IPS-NIHi7 (cell line): ENCODE data around the gene SLBP.
A peak's percentile ranks its signal among the peaks of the same experiment; 100 is the strongest.

Source experiments
- DNase-seq: peaks from one replicate; pipeline ENCODE4 v3.0.0; 2012; ENCODE audit warnings: mixed read lengths; ENCODE audit errors: extremely low spot score

SLBP gene

GRCh38 chr4:1712216-1713002 is at the start of gene SLBP:
Gene SLBP (minus strand): TSS chr4:1712319. CDS start chr4:1712188, 131 bp downstream.
- DNase-seq, result peak; percentile 95

- no peak for DNase-seq
Measured at GRCh38 chr4:1761130-1761689, 49.1 kb upstream of the SLBP start.

GRCh38 chr4:1760521-1761071 is 48.5 kb upstream of the SLBP start:
- no peak for DNase-seq

GRCh38 chr4:1759818-1760223 is 47.7 kb upstream of the SLBP start:
- no peak for DNase-seq

- DNase-seq, result no peak
Measured at GRCh38 chr4:1759170-1759817, 47.2 kb upstream of the SLBP start.

GRCh38 chr4:1758306-1759121 is 46.4 kb upstream of the SLBP start:
- no peak for DNase-seq

GRCh38 chr4:1757836-1758235 is 45.7 kb upstream of the SLBP start:
- no peak for DNase-seq

GRCh38 chr4:1756893-1757779 is 45.0 kb upstream of the SLBP start:
- no peak for DNase-seq

- DNase-seq, result no peak
Measured at GRCh38 chr4:1756079-1756478, 44.0 kb upstream of the SLBP start.

- no peak for DNase-seq
Measured at GRCh38 chr4:1755297-1755696, 43.2 kb upstream of the SLBP start.

- no peak for DNase-seq
Measured at GRCh38 chr4:1754336-1754735, 42.2 kb upstream of the SLBP start.

- DNase-seq, result no peak
Measured at GRCh38 chr4:1753697-1754311, 41.7 kb upstream of the SLBP start.

- no peak for DNase-seq
Measured at GRCh38 chr4:1753294-1753696, 41.2 kb upstream of the SLBP start.

- DNase-seq, result no peak
Measured at GRCh38 chr4:1752284-1753041, 40.3 kb upstream of the SLBP start.

- no peak for DNase-seq
Measured at GRCh38 chr4:1751919-1752283, 39.8 kb upstream of the SLBP start.

- no peak for DNase-seq
Measured at GRCh38 chr4:1751155-1751918, 39.2 kb upstream of the SLBP start.

- DNase-seq, result no peak
Measured at GRCh38 chr4:1750381-1751154, 38.4 kb upstream of the SLBP start.

GRCh38 chr4:1749826-1750225 is 37.7 kb upstream of the SLBP start:
- no peak for DNase-seq
